NCI-H1105 (cell line): ENCODE data around the gene MIPOL1.

Experiments
- DNase-seq: peaks from one replicate; lab custom pipeline; 2025; lab: John Stamatoyannopoulos, UW

The MIPOL1 gene

GRCh38 chr14:37597914-37598746 is 400.4 kb downstream of the MIPOL1 start:
- DNase-seq, result peak; percentile 59

DNA sequence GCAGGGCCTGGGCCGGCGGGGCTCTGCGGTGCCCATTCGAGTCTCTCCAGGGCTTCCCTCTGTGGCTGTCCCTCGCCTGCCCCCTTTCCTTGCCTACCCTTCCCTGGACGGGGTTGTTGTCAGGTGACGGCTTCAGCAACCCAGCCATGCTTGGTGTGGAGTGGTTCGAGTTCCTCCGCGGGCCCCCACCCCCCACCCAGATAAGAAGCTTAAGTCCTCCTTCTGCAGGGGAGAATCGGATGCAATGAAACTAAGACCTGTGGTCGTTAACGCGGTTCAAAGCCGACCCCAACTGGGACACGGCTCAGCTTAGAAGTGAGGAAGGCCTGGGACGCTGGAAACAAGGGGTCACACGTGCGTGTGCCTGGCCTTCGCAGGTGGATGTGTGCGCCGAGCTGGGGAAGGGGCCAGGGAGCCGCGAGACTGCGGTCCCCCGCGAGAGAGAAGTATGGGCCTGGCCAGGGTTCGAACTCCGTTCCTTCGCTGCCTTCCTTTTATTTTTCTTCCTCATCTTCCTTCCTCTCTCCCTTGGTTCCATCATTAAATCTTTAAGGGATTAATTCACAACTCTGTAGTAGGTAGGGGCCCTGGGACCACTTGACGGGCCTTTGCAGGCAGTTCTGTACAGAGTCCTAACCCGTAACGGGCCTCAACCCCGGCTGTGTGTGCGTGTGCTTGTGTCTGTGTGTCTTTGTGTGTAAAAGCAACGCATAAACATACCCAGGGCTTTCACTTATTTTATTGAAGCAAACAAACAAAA is 401.2 kb downstream of the MIPOL1 start:
- peak; percentile 48 for DNase-seq

- peak; percentile 77 for DNase-seq
Observed at GRCh38 chr14:37599507-37600368, 402.0 kb downstream of the MIPOL1 start.

GRCh38 chr14:37600880-37601741 is 403.4 kb downstream of the MIPOL1 start:
- no peak for DNase-seq

DNA sequence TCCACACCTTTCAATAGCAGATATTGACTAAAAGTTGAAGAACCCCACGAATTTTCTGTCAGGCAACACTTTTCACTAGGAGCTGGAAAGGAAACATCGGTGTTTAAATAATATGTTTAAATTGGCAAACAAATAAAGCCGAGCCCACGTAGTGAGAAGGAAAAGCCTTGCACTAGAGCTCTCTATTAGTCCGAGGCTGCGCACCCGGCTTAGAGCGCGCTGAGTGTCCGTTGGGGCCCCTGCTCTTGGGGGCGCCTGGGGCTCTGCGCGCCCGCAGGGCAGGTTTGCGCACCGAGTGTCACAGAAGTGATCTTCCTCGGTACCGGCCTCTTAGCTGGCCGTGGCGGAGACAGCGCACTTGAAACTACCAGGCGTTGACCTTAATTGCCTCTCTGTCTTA is 404.1 kb downstream of the MIPOL1 start:
- no peak for DNase-seq
